ENCODE measurements around the gene EFNA1.

Gene EFNA1

DNA sequence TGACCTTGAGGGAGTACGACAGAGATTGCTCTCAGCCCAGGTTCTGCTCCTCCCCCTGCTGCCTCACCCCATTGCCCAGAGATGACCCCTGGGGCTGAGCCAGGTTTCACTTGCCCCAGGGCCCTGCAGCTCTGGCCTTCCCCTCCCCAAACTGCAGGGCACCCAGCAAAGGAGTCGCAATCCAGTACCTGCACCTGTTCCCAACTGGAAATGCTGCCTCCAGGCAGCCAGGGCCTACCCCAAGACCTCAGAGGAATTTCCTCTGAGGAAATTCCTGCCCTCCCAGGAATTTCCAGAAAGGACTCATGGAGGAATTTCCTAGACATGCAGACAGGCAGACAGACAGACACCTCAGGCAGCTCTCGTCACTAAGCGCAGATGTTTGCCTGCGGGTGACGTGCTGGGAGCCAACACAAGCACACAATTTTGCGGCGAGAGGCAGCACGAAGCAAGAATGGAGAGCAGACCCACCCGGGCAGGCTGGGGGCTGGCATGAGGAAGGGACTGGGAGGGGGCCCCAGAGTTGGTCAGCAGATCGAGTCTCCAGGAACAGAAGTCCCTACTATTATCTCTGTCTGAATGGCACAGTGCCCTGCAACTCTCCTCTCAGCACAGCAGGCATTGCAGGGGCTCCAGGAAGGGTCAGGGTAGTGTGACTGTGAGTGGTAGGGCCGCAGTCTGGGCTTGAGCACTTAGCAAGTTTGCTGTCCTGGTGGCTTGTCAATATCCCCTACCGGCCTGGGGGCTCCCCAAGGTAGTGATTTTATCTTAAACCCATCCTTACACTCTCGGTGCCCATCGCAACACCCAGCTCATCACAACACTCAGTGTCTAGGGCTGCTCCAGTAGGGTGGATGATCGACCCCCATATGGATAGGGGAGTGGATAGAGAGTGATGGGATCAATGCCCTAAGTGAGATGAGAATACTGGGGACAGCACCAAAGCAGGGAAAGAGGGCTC lies 2.9 kb upstream of the EFNA1 start:
- H3K4me3 ChIP-seq (ENCODE audit: low read depth, low read length): no peak overlapping the region

DNA sequence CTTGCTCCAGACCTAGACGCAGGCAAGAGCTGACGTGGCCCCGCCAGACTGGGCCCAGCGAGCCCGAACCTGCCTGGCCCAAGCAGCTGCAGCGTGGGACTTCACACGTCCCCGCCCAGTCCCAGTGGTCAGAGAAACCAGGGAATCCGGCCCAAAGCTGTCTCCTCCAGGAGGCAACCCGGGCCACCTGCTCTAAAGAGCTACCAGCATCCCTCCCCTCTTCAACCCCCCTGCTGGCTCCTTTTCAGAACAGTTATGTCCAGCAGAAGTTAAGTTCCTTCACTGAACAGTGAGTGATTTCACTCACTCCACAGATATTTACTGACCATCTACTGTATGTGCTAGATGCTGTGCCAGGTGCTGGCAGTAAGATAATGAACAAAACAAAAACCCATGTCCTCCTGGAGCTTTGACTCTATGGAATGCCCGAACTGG lies 2.1 kb upstream of the EFNA1 start:
- H3K4me3 ChIP-seq (ENCODE audit: low read depth, low read length): no peak overlapping the region

DNA sequence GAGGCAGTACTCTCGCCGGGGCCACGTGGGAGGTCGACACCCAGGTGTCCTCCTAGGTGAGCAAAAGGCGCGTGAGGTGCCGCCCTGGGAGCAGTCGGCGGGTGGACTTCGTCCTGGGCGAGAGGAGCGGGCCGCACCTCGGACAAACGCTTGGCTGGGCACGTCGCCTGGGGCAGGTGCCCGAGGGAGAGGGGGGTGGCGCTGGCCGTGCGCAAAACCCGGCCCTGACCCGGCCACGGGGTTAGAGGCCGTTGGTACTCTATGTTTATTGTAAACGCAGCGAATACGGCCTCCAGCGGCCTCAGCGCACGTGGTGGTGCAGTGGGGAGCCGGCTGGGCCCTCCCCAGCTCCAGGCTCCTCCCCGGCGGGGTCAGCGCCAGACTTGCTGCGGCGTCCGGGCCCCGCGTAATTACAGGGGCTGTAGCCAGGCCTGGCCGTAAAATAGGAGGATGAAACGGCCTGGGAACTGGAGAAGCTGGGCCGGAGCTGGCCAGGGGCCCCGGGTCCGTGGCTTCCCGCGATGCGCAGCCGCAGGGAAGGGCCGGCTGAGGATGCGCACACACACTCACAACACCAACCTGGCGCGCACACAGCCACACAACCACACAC lies 1.6 kb upstream of the EFNA1 start:
- H3K4me3 ChIP-seq (ENCODE audit: low read depth, low read length): peak overlapping the region; percentile 57

DNA sequence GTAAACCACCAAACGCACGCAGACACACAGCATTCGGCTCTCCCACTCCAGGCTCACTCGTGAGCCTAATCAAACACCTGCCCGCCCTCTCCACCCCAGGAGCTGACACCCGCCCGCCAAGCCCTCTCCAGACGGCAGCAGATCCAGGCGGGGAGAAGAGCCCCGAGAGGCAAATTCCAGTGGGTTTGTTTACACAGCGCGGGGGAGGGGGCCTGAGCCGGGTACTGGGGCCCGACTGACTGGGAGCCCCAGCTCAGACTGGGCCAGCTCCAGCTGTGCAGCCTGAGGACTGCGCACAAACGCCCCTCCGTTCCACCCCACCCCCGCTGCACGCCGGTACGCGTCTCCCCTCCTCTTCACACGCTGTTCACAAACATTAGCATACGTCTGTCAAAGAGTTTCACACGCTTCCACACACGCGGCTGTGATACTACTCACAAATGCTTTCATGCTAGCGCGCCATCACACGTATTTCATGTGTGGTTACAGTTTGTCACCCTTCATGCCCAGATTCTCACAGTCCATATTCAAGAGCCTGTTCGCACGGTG lies 1.0 kb upstream of the EFNA1 start:
- peak overlapping the region; percentile 57 for H3K4me3 ChIP-seq (ENCODE audit: low read depth, low read length)

DNA sequence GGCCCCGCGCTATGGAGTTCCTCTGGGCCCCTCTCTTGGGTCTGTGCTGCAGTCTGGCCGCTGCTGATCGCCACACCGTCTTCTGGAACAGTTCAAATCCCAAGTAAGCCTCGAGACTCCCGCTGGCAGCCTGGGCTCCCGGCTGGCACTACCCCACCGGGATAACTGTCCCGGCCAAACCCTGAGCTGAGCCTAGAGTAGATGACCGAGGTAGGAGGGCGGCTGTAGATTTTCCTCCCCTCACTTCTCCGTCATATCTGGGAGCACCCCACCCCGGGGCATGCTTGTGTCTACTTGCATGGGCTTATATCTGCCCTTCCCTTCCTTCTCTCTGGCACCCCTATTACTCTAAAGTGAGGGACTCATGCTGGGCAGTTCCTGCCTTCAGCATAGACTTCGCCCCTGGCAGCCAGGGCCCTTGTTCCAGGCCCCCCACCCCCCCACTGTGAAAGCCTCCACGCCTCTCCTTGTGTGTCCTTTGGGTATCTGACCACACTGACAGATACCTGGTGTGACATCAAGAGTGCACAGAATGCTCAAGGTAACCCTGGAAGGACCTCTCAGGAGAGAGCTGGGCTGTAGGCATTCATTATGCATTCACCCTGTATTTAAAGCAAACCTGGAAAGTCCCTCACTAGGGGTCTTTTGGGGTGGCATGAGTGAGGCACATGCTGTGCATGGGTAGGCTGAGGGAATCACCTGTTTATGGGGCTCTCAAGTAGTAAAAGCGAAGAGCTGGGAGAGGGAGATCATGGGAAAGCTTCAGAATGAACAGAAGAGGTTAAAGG lies 485 bp downstream of the EFNA1 start:
- peak overlapping the region; percentile 35 for H3K4me3 ChIP-seq (ENCODE audit: low read depth, low read length)

DNA sequence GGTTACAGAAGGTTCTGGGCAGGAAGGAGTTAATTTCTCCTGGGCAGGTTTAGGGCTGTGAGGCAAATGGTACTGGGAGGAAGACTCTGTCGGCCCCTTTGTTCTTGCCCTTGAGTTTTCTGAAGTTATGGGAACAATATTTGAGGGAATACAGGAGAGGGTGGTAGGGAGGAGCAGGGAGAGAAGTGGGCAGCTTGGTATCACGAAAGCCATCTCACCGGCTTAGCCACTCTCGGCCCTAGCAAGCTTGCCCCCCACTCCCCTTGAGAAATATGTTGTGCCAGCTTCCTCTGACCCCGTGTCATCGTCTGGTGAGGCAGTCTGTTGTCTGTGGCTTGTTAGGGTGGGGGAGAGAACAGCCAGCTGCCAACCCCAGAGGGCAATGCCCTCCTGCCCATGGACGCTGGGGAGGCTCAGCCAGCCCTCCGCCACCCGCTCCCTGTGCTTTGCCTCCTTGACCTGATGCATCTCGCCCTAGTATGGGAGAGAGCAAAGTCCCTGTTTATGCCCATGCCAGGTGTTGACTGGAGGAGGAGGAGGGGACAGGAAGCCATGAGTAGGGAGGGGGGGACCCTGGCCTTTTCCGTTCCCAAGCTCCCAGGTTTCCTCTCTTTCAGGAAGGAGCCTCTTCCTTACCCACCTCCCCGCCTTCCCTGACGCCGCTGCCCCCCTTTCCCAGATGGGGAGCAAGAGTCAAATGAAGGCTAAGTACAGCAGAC lies 1.2 kb downstream of the EFNA1 start:
- peak overlapping the region; percentile 13 for H3K4me3 ChIP-seq (ENCODE audit: low read depth, low read length)

DNA sequence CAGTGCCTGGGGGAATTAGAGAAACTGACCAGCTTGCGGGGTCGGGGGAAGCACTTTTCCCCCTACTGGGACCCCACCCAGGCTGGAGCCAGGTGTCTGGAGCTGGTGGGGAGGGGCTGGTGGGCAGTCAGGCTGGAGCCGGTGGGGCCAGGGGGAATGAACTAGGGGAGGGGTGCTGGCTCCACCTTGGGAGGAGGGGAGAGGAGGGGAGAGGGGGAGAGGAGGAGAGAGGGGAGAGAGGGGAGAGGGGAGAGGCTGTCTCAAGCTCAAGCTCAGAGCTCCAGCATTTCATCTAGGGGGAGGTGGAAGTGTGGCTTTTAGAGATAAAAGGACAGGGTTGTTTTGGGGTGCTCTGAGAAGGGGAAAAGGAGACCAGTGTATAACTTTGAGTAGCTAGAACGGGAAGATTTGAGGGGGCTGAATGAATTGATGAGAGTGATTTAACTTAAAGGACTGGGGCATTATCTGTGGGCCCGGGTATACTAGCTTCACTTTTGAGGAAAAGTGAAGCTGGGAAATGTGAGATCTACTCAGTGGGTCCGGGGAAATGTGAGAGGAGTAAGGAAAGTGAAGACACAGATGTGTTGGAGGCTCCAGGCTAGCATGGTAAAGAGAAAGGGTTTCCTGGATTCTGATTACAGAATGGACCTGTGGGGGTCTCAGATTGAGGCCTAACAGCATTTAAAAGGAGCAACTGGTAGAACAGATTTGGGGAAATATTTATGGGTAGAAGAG lies 2.8 kb downstream of the EFNA1 start:
- H3K4me3 ChIP-seq (ENCODE audit: low read depth, low read length): peak overlapping the region; percentile 30

DNA sequence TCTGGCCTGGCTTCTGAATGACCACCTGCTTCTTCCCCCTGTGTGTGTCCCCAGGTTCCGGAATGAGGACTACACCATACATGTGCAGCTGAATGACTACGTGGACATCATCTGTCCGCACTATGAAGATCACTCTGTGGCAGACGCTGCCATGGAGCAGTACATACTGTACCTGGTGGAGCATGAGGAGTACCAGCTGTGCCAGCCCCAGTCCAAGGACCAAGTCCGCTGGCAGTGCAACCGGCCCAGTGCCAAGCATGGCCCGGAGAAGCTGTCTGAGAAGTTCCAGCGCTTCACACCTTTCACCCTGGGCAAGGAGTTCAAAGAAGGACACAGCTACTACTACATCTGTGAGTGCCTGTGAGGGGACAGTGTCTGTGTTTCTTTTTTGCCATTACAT lies 3.6 kb downstream of the EFNA1 start:
- H3K4me3 ChIP-seq (ENCODE audit: low read depth, low read length): no peak overlapping the region

DNA sequence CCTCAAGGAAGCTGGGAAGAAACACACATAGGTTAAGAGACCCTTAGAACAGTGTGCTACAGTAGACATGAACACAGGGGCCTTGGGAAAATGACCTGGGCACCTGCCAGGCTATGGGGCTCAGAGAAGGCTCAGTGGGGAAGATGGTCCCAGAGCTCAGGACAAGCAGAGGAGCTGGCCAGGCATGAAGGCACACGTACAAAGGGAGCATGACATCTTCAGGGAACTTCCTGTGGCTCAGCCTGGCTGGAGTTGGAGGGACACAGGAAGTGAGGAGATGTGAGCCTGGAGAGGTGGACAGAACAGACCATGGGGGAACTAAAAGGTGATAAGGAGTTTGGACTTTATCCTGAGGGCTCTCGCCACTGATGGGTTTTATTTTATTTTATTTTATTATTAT lies 4.2 kb downstream of the EFNA1 start:
- no peak overlapping the region for H3K4me3 ChIP-seq (ENCODE audit: low read depth, low read length)

DNA sequence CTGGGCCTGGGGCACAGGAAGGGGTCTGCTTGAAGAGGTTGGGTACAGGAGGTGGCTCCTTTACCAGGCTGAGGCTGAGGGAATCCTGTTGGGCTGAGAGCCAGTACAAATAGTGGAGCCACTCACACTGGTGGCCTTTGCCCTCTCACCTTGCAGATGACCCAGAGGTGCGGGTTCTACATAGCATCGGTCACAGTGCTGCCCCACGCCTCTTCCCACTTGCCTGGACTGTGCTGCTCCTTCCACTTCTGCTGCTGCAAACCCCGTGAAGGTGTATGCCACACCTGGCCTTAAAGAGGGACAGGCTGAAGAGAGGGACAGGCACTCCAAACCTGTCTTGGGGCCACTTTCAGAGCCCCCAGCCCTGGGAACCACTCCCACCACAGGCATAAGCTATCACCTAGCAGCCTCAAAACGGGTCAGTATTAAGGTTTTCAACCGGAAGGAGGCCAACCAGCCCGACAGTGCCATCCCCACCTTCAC lies 6.2 kb downstream of the EFNA1 start:
- H3K4me3 ChIP-seq (ENCODE audit: low read depth, low read length): no peak overlapping the region

DNA sequence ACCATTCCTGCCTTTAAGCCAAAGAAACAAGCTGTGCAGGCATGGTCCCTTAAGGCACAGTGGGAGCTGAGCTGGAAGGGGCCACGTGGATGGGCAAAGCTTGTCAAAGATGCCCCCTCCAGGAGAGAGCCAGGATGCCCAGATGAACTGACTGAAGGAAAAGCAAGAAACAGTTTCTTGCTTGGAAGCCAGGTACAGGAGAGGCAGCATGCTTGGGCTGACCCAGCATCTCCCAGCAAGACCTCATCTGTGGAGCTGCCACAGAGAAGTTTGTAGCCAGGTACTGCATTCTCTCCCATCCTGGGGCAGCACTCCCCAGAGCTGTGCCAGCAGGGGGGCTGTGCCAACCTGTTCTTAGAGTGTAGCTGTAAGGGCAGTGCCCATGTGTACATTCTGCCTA lies 6.6 kb downstream of the EFNA1 start:
- no peak overlapping the region for H3K4me3 ChIP-seq (ENCODE audit: low read depth, low read length)

DNA sequence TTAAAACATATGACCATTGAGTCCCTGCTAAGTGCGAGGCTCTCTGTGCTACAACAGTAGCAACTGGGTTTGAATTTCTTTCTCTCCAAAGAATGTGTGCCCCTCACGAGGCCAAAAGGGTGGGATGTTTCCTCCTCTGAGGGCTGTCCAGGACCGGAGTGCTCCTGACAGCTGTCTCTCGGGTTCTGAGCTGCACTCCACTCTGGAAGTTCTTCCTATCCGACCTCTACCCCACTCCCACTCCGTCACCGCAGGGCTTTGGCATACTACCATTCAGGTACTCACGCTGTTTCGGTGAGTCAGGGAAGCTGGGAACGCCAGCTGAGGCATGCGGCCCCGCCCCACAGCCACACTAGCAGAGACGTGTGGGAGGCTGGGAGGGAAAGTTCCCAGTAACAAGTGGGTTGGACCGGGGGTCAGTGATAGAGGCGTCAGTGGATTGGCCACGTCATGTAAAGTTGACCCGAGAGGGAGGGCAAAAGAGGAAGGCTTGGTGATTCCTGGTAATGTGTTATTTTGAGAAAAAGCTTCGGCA lies 7.3 kb downstream of the EFNA1 start:
- peak overlapping the region; percentile 75 for H3K4me3 ChIP-seq (ENCODE audit: low read depth, low read length)

DNA sequence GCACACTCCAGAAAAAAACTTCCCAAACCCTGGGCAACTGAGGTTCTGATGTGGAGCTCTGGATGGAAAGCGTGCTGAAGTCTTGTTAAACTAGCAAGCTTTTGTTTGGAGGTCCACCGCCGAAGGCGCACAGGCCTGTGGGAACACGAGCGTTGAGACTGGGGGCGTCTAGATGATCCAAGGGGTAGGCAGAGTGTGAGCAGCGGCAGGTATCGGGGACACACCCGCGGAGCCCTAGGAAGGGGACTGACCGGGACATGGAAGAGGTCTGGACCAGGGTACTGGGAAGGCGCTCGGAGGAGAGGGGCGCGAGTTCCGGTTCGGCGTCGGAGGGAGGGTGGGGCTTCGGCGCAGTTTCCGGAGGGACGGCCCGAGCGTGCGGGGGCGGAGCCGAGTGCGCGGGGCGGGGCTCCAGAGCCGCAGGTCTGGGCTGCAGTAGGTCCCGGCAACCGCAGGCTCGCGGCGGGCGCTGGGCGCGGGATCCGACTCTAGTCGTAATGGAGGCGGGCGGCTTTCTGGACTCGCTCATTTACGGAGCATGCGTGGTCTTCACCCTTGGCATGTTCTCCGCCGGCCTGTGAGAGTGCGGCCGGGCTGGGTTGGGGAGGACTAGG lies 7.8 kb downstream of the EFNA1 start, which contains the start of gene SLC50A1:
Gene SLC50A1, plus strand, starts transcription at position 438 of the 614 bp plus-strand sequence. Its CDS starts 60 bp downstream, at position 498.
- H3K4me3 ChIP-seq (ENCODE audit: low read depth, low read length): peak within 1 kb of the TSS; percentile 75

DNA sequence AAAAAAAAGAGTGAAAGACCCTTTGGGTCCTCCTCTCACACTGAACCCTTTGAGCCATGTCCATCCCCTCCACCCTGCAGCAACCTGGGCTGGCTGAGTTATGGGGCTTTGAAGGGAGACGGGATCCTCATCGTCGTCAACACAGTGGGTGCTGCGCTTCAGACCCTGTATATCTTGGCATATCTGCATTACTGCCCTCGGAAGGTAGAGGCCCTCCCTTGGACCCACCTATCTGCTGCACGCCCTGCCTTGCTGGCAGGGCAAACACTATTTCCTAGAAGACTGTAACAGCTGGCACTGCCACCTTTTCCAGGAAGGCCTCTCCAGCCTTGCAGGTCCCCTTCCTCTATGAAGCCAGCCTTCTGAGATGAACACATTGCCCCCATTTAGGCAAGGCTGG lies 9.1 kb downstream of the EFNA1 start:
- H3K4me3 ChIP-seq (ENCODE audit: low read depth, low read length): peak overlapping the region; percentile 75

DNA sequence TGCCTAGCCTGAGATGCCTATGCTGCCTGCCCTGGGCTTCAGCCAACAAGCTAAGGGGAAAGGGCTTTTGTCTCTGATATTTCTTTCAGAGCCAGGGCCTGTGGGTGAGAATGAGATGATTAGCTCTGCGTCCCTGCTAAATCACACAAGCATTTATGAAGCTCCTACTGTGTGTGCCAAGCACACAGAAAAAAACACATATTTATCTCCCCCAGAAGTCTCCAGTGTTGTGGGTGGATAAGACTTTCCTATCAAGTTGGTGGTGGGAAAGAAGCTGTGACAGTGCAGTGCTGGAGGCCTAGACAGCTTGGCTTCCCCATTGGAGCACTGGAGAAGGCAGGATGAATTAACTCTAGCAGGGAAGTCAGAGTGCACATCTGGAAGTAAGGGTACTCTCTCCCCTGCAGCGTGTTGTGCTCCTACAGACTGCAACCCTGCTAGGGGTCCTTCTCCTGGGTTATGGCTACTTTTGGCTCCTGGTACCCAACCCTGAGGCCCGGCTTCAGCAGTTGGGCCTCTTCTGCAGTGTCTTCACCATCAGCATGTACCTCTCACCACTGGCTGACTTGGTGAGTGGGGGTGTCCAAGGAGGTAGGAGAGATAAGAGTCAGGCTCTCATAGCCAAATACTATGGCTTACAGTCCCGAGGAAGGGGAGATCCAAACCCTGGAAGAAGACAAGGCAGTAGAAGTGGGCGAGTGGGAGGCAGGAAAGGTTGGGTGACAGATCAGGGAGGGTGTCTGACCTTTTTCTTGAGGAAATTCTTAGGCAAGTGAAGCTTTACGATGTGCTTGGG lies 9.7 kb downstream of the EFNA1 start:
- H3K4me3 ChIP-seq (ENCODE audit: low read depth, low read length): no peak overlapping the region

DNA sequence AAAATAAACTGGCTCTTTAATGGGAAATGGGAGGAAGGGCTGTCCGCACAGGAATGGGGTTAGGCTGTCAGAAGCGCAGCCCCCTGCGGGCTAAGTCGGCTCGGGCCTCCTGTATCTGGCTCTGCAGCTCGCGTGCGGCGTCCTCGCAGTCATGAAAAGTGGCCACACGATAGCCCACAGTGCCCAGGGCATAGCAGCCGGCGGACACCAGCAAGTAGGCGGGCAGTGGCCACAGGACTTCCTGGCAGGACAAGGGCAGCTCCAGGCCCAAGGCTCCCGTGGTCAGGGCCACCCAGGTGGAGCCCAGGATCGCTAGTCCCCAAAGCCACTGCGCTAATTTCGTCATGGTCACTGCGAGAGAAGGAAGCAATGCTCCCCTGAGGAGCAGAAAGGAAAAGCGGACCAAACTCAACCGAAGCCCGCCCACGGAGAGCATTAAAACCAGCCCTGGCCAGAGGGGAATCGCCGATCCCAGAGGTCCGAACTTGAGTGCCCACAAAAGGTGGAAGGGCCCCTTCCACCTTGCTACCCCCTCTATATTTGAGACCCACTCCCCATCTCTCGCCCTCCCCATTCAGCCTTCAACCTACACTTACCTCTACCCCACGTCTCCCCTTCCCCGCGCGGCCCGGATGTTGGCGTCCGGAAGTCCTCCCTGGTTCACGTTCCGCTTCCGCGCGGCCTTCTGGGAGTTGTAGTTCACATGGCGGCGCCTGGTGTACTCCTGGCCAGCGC lies 12.4 kb downstream of the EFNA1 start, which contains the start of gene DPM3:
Gene DPM3, minus strand, starts transcription at position 637 of the 735 bp plus-strand sequence. Its CDS starts 291 bp downstream, at position 346.
- peak within 1 kb of the TSS; percentile 93 for H3K4me3 ChIP-seq (ENCODE audit: low read depth, low read length)

DNA sequence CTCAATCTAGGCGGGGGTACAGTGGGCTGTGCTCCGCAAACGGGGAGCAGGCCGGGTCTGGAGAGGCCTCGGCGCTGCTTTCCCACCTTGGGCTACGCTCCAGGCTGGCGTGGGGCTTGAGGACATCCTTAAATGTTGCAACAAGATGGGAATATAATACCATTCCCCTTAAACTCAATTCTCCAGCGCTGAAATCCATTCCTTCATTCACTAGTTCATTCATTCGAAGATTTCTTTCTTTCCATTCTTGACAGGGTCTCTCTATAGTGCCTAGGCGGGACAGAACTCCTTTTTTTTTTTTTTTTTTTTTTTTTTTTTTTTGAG lies 12.9 kb downstream of the EFNA1 start:
- peak overlapping the region; percentile 93 for H3K4me3 ChIP-seq (ENCODE audit: low read depth, low read length)
